NCI-H1417 treated with DMSO at 0.1 percent for 48 hours (cell line): ENCODE data around the gene GLA.

Experiments used
- DNase-seq: peaks from one replicate; lab custom pipeline; 2025; lab: John Stamatoyannopoulos, UW

GLA gene

DNA sequence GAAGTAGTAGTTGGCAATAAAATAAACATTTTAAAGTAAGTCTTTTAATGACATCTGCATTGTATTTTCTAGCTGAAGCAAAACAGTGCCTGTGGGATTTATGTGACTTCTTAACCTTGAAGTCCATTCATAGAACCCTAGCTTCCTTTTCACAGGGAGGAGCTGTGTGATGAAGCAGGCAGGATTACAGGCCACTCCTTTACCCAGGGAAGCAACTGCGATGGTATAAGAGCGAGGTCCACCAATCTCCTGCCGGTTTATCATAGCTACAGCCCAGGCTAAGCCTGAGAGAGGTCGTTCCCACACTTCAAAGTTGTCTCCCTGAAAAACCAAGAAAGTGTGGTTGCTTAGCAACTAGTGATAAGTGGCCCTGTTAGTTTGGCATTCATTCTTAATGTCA lies 9.9 kb downstream of the GLA start:
- no peak for DNase-seq

DNA sequence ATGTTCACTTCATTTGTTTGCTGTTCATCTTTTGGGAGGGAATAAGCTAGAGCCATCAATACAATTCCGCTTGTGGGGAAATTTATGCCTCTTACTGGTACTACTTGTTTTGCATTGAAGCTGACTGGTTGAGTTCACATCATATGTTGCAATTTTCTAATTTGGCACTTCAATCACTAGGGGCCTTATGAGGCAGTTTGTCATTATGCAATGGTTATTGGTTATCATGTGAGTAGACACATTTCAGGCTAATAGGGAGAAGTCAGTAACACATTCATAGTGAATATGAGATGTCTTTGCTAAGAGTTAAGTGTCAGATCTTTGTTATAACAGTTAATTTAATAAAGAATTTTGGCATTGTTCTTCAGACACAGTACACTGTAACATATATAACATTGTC lies 11.9 kb downstream of the GLA start:
- DNase-seq = no peak

DNA sequence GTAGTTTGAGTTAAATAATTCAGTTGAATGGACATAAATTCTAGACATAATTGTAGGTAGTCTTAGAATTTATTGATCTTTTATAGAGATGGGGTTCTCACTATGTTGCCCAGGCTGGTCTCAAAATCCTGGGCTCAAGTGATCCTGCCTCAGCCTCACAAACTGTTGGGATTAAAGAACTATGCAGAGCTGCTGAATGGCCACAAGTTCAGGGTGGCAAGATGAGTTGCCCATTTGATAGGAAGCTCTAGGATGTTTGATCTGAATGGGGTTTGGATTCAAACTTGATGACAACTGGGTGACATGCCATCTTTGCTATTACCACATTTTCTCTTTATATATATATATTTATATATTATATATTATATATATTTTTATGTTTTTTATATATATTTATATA lies 13.4 kb downstream of the GLA start:
- DNase-seq = no peak

DNA sequence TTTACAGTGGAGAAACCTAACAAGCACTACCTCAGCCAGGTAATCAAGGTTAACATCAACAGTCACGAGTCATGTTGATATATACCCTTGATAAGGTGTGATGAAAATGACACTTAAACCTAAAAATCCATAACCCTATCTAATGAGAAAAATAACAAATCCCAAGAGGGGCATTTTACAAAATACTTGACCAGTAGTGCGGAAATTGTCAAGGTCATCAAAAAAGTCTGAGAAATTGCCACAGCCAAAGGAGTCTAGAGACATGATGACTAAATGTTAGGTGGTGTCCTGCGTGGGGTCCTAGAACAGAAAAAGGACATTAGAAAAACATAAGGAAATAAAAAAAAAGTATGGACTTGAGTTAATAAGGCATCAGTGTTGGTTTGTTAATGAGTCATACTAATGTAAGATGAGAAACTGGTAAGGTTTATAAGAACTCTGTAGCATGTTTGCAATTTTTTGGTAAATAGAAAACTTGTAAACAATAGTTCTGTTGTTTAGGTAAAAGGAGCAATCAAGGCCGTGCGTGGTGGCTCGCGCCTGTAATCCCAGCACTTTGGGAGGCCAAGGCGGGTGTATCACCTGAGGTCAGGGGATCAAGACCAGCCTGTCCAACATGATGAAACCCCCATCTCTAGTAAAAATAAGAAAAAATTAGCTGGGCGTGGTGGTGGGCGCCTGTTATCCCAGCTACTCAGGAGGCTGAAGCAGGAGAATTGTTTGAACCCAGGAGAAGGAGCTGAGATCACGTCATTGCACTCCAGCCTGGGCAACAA lies 14.0 kb downstream of the GLA start:
- no peak for DNase-seq

DNA sequence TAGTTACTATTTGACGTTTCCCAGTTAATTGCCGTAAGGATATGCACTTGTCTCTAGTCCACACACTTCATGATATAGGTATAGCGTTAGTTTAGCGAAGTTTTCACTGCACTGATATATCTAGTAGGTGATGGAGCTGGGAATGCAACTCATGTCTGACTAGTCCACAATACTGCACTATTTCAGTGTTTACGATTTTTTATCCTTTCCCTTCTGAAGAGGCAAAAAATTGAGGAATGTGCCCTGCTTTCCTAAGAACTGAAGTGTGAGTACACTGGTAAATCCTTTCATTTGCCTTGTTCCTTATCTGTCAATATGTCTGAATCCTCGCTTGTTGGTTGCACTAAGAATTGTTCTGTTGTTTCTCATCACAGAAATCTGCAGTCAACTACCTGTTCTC lies 15.9 kb downstream of the GLA start:
- DNase-seq = no peak

DNA sequence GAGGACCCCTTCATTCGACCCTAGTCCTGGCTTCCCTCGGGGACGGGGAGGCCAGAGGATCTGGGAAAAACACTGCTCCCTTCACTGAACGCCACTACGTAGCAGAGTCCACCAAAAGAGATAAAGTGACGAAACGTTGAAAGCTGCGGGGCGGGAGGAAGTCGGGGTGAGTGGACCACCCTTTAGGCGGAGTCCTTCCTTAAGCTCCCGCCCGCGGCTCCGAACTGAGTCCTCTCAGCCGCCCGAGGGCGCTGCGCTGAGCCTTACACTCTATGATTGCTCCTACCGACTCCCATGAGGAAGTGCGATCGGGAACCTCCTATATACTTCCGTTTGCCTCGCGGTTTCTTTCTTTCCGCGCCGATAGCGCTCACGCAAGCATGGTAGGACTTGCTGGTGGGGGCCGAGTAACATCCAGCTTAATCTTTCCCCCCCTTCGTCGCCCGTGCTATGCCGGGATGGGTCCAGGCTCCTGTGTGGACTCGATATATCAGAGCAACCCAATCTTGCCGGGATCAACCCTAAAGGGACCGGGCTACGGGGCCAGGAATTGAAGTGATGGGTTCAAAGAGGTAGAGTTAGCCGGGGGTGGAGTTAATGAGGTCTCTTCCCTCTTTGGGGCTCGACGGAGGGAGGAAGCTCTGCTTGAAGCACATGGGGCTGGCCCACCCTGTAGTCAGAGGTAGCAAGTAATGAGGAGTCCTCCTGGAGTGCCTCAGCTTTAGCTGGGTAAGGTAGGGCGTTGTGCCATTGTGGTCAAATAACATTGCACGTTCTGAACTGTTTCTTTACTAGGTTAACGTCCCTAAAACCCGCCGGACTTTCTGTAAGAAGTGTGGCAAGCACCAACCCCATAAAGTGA lies 16.8 kb downstream of the GLA start, which contains the start of gene RPL36A:
RPL36A (plus strand) TSS at position 348 of the 862 bp plus-strand sequence; CDS start at position 381, 33 bp downstream.
- peak; percentile 36 for DNase-seq

DNA sequence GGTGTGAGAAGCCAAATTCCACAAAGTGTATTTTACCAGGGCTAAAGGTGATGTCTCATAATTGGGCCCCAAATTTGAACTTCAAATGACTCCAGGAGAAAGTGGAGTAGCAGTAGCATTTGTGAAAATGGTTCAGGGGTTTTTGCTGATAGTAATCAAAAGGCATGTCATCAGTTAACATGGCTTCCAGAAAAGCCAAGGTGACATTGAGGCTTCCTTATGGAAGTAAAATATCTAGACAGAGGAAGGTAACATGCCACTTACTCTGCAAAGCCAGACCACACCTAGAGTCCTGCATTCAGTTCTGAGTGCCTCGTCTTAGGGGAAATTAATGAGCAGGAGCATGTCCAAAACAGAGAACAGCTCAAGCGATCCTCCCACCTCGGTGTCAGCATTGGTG lies 19.1 kb downstream of the GLA start:
- DNase-seq = no peak

DNA sequence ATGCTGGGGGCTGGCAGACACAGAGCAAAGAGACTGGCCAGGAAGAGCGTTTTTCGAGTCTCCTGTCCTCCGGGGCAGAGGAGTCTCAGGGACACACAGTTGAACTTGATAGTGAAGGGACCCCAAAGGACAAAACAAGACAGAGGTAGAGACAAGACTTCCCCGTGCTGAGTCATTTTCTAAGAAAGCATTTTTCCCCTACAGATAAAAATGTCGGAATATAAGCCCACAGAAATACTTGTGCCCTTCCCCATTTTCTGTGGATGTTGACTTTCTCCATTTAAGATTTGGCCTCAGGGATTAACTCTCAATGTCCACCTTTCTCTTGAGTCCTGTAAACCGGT lies 21.2 kb downstream of the GLA start:
- no peak for DNase-seq

DNA sequence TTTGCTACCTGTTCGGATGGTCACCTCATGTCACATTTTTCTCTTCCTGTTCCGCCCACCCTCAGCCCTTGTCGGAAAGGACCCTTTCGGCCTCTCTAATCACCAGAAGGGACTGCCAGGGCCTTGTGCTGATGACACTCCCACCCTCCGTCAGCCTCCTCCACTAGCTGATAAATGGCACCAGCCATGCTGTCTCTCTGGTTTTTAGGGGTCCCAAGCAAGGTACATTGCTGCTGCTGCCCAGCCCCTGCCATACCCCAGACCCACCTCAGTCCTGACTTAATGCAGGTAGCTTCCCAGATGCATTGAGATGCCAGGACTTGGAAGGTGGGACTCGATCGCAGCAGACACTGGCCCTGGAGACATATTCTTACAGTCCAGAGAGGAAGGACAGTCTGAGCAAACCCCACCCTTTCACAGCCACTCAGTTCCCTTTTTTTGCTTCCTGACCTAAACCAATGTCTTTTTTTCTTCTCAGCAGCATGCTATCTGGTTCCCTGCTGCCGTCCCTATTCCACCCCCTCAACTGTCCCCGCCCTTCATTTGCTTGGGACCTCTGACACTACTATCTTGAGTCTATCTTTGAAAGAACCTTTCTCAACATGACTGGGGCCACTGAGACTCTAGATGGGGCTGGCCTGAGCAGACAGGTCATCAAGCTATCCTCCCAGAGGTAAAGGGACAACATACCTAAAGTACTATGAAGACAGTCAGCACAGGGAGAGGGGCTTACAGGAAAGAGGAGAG lies 21.8 kb downstream of the GLA start, which contains the start of gene BTK:
BTK (minus strand) TSS at position 397 of the 747 bp plus-strand sequence. CDS start 10,907 bp downstream, outside the sequence.
- DNase-seq = no peak

DNA sequence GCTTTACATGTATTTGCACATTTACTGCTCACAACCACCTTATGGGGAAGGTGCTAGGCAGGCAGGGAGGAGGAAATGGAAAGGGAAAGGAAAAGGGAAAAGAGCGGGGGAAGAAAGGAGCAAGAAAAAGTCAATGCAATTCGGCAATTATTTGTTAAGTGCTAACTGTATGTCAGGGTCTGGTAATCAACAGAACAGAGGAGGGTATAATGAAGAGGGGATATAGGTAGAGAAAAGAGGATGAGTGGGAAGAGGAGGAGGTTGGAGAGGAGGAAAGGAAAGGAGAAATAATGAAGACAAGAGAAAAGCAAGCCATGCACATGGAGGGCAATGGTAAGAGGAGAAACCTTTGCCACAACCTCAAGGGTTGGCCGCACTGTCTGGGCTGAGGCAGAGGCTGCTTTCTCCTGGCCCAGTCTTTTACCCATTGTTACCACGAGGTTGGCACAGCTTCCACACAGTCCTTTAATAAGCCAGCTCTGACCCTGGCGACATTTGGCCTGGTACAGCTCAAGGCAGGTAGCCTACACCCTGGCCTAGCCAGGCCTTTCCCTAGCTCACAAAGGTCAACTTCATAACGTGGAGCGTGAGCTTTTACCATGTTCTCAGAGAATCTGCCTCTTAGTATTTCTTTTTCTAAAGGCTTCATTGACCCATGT lies 22.6 kb downstream of the GLA start:
- DNase-seq = no peak

DNA sequence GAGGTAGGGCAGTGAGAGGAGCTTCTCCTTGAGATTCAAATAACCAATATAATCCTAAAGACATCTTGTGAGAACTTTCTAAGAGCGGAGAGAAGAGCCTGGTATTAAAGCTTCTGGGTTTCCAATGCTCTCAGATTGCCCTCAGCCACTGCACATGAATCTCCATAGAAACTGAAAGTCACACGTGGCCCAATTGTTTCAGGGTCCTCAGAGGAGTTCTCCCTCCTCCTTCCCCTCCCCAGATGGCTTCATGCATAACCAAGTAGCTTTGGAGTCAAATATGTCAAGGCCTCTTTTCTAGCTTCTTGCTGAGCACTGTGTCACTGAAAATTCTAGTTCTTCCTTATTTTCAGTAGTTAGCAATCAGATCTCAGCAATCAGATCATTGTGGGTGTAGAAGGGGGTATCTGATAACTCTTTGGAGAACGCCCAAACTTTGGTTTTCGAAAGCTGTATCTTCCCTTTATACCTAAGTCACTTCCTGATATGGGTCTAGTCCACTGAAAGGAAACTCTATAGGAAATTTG lies 24.0 kb downstream of the GLA start:
- DNase-seq = no peak

DNA sequence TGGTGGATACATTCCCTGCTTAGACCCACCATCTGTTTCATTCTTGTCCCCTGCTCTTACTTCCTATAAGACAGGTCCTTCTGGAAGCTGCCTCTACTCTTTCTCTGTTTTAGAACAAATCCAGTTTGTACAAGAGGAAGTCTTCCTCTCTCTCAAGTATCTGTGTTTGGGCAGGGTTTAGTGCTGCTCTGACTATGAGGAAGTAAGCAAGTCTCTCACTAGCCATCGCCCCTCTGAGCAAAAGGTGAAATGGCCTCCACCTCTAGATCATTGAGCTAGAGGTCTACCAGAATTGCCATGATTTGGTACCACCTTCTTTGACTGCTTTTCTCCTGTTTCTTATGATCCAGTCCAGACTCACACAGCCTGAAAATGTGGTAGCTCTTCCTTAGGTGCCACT lies 30.2 kb downstream of the GLA start:
- DNase-seq = no peak

DNA sequence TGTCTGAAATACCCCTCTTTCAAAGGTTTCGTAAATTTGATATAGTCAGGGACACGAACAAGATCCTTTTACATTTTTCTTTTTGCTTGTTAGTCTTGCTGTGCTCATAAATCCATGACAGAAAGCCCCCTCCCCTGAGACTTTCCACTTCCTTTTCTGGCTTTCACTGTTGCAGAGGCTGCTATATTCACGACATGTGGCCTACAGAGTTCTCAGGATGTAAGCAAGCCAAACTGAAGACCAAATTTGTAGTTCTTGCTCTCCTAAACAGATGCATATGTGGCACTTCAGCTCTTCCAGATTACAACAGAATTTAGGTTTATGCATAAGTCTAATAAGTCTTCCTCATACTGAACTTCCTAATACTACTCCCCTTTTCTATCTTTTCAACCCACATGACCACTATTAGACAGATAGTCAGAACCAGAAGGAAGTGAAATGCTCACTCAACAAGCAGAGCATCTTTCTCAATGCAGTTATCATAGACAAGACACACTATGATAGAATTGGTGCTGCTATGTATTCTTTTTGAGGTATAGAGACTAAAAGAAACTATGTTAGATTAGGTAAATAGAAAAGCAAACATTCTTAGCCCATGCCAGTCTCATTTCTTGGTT lies 36.7 kb downstream of the GLA start:
- no peak for DNase-seq

DNA sequence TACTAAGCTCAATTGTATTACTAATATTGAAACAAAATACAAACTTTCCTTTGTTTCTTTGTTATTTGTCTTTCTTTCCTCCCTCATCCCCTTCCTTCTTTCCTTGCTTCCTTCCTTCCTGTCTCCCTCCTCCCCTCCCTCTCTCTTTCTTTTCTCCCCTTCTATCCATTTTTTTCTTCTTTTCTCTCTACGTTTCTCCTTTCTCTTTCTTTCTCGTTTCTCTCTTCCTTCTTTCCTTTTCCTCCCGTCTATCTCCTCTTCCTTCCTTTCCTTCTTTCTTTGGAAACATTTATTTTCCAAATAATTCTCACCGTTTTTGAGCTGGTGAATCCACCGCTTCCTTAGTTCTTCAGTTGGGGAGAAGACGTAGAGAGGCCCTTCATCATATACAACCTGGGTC lies 38.0 kb downstream of the GLA start:
- DNase-seq = no peak

DNA sequence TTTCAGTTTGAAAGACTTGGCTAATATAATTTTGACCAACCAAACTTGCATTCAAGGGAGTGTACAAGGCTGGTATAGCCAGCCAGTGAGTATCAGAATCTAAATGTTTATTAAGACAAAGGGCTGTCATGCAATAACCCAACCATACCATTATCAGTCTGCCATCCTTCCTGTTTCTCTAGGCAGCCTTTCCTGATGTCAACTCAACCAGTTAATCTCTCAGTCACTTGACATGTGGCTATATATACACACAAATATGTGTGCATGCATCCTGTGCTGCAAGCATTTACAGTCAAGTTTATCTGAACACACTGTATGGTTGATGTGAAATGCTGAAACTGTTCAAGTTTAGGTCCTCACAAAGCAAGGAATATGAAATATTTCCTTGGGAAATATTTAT lies 38.9 kb downstream of the GLA start:
- no peak for DNase-seq

DNA sequence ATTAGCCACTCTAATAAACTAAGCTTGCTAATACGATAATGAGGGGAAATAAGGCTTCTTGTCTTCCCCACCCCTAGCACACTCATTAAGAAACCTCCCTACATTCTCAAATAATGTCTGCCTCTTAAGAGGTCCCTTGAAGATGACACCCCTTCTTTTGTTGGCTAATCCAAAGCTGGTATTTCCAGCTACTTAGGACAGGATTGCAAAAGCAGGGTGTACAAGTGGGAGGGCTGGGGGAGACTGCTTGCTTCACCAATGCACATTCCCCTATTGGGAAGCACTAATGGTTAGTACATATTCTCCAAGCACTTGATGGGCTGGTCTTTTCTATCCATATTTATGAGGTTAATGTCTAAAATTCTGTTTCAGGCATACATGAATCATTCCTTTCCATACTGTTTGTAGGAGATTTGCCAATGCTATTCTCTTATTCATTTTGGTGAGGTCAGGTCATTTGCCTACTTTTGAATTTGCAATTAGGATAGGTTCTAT lies 42.4 kb downstream of the GLA start:
- DNase-seq = no peak

DNA sequence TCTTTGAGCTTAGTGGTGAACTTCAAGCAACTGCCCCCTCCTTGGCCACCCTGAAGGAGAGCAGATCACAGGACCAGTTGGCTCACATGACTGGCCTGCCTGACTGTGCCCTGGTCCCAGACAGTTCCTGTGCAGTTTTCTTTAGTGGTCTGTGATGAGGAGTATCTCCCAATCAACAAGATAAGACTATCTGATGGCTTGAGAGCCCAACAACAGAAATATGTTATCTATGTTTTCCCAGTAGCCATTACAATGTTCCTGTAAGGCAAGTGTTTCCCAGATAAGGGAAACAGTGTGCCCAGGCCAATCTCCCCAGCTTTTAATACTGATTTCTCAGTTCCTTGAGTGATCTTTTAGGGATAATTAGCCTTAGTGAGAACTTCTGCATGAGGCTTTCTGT lies 45.0 kb downstream of the GLA start:
- no peak for DNase-seq

DNA sequence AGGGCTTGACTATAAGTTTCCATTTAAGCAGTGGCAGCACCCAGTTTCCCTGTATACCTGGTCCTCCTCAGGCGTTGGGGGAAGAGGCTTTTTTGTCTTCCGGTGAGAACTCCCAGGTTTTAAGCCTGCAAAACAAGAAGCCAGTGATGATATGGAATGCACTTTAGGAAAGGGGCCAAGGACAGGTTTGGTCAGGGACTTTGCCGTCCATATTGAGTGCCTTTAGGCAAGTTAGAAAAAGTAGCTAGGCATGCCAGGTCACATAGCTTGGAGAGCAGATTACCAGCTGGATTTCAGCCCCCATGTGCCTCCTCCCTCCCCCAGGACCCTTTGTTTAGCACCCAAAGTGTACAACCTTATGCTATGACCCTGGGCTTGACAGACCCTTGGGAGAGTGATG lies 45.6 kb downstream of the GLA start:
- no peak for DNase-seq

DNA sequence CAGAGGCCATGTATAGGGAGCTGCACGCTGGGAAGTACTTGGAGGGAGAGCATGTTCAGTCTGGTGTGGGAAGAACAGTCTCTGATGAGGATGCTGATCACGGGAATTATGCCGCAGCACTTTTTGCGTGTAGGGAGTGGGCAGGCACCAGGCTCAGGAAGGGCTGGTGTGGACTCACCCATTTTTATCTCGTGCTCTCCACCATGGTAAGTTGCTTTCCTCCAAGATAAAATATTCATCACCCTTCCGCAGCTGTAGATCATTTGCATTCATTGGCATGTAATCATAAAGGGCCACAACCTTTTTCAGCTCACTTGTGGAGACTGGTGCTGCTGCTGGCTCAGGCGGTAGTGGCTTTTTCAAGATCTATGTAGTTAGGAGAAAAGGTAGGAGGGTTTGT lies 47.3 kb downstream of the GLA start:
- no peak for DNase-seq

DNA sequence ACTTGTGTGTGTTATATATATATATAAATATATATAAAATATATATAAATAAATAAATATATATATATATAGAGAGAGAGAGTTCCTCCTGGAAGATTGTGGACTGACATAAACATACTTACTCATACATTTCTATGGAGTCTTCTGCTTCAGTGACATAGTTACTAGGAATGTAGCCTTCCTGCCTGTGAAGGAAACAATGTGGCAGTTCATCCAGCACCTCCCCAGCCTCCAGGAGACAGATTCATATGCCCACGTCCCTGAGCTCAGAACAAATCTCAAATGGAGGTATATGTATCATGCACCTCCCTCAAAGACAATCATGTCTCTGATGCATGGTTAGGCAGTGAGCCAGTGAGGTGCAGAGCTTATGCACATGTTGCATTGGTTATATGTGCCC lies 47.8 kb downstream of the GLA start:
- DNase-seq = no peak

DNA sequence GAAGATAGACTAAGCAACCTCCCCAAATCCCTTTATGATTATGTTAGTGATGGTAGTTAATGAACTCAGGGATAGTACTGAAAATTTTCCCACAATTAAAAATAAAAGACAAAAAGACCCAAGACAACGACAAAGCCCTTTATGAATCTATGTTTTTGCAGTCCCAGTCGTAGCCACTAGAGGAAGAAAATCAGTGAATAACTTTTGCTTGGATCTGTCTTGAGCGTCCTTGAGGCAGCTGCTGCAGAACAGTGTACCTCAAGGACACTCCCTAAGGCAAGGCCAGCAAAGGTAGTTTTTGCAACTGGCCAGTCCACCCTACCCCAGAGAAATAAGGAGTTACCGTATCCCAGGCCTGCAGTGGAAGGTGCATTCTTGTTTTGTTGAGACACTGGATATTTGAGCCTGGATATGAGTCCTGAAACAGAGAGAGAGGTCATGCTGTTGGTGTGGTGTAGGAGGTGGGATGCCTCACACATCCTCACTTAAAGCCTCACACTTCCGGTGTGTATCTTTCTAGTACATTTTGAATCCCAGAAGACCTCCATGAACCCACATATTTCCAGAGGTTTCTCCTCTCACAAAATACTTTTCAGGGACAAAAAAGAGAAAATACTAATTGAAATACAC lies 50.4 kb downstream of the GLA start:
- no peak for DNase-seq
